Stimulated activated CD8-positive, alpha-beta memory T cell treated with anti-CD3 and anti-CD28 coated beads, Interleukin-2, amount 100 ng/mL, for 48 hours (primary cell): ENCODE results near the gene PI4K2B.
"Not testable (repeated sequence)": the region's sequence is repeated elsewhere in the genome, so short reads cannot be mapped to it uniquely, and the experiment has no call there.

Source experiments
- DNase-seq, 2 donors: peaks; one replicate each; pipeline ENCODE4 v3.0.0-alpha.2; 2020; ENCODE audit warnings: low read depth in 2 of 2

Gene PI4K2B

GRCh38 chr4:25306518-25307057 is 72.8 kb downstream of the PI4K2B start:
- DNase-seq: no peak

- no peak for DNase-seq
Observed at GRCh38 chr4:25307596-25307995, 73.8 kb downstream of the PI4K2B start.

GRCh38 chr4:25308306-25308705 is 74.5 kb downstream of the PI4K2B start:
- no peak for DNase-seq

GRCh38 chr4:25308761-25309160 is 74.9 kb downstream of the PI4K2B start:
- DNase-seq: no peak

- DNase-seq: no peak
Observed at GRCh38 chr4:25310066-25310802, 76.4 kb downstream of the PI4K2B start.

- no peak for DNase-seq
Observed at GRCh38 chr4:25310803-25311166, 77.0 kb downstream of the PI4K2B start.

GRCh38 chr4:25312496-25313200 is 78.8 kb downstream of the PI4K2B start, which contains the start of gene ZCCHC4:
Gene ZCCHC4, plus strand, starts transcription at chr4:25312774. Its CDS starts 36 bp downstream, at chr4:25312810.
- DNase-seq: peak; percentile 78 to 84

GRCh38 chr4:25313201-25313895 is 79.5 kb downstream of the PI4K2B start:
- DNase-seq: no peak

GRCh38 chr4:25320336-25320735 is 86.5 kb downstream of the PI4K2B start:
- DNase-seq: no peak

GRCh38 chr4:25320773-25321172 is 86.9 kb downstream of the PI4K2B start:
- no peak for DNase-seq

GRCh38 chr4:25321703-25322102 is 87.9 kb downstream of the PI4K2B start:
- DNase-seq: no peak

GRCh38 chr4:25328463-25328862 is 94.6 kb downstream of the PI4K2B start:
- not testable (repeated sequence) for DNase-seq
